Astrocyte of the hippocampus (primary cell): ENCODE results near the gene CNTD1.
"Not testable (repeated sequence)": the region's sequence is repeated elsewhere in the genome, so short reads cannot be mapped to it uniquely, and the experiment has no call there.

Source experiments
- DNase-seq: peaks from one replicate; pipeline ENCODE4 v3.0.0; 2011; ENCODE audit warnings: low read depth, low spot score

The CNTD1 gene

GRCh38 chr17:42845918-42846593 lies 47.4 kb downstream of the CNTD1 start:
- DNase-seq: peak; percentile 26

- DNase-seq: no peak
These were observed 48.1 kb downstream of the CNTD1 start for GRCh38 chr17:42846594-42847280.

GRCh38 chr17:42848093-42848492 lies 49.4 kb downstream of the CNTD1 start:
- no peak for DNase-seq

- DNase-seq: no peak
These were observed 50.4 kb downstream of the CNTD1 start for GRCh38 chr17:42849031-42849430.

GRCh38 chr17:42849451-42850181 lies 51.0 kb downstream of the CNTD1 start:
- DNase-seq: no peak

- DNase-seq: no peak
These were observed 52.3 kb downstream of the CNTD1 start, which contains the start of gene AOC3 for GRCh38 chr17:42850954-42851353. Gene AOC3, plus strand, starts transcription at chr17:42851199. Its CDS starts 145 bp downstream, at chr17:42851344.

GRCh38 chr17:42851371-42852240 lies 52.9 kb downstream of the CNTD1 start:
- not testable (repeated sequence) for DNase-seq

- DNase-seq: no peak
These were observed 53.7 kb downstream of the CNTD1 start for GRCh38 chr17:42852351-42852750.

GRCh38 chr17:42853004-42853403 lies 54.3 kb downstream of the CNTD1 start:
- no peak for DNase-seq

GRCh38 chr17:42853597-42853967 lies 54.9 kb downstream of the CNTD1 start:
- DNase-seq: no peak

GRCh38 chr17:42853968-42854790 lies 55.5 kb downstream of the CNTD1 start:
- no peak for DNase-seq

GRCh38 chr17:42855048-42855596 lies 56.5 kb downstream of the CNTD1 start:
- no peak for DNase-seq

- DNase-seq: not testable (repeated sequence)
These were observed 57.4 kb downstream of the CNTD1 start for GRCh38 chr17:42856093-42856492.

GRCh38 chr17:42856516-42856915 lies 57.9 kb downstream of the CNTD1 start:
- not testable (repeated sequence) for DNase-seq

- DNase-seq: no peak
These were observed 58.7 kb downstream of the CNTD1 start for GRCh38 chr17:42857389-42857788.
